ENCODE data around the gene AAK1. TPM values are rescaled to one million over a fixed set of nuclear protein-coding genes. Genes with fewer than 3 reads are reported as not detected.
"Not testable (repeated sequence)": the region's sequence is repeated elsewhere in the genome, so short reads cannot be mapped to it uniquely, and the experiment has no call there.

AAK1 gene
- total and polyA plus RNA-seq, 12 donors, result 26.2 to 106 (median 68.5) TPM

GRCh38 chr2:69429491-69430183, 213.9 kb downstream of the AAK1 start:
- intact Hi-C loops (cut with DNase I), result no loop called here
- Histone ChIP-seq H3K27ac (no peak overlapping the region), H3K9me3 (replicated peaks in 1 of 3) (no peaks in the 10 kb centered on the region), H3K4me1 (replicated peaks in 1 of 2) (peaks cover 0 to 13% of the 10 kb centered on the region in 2 donors), H3K4me3 (no peak overlapping the region), H3K27me3 (no peaks in the 10 kb centered on the region), H3K36me3 (replicated peaks in 1 of 2) (peaks cover 0 to 62% of the 10 kb centered on the region in 2 donors)
- TF ChIP-seq POLR2A (IDR thresholded peaks at IDR 0.05) (no peak), CTCF (IDR thresholded peaks at IDR 0.05) (no peak)
- no peak for DNase-seq
- WGBS, 4 donors, result 93 to 97% (median 96%) methylated on average over 6 of the region's 6 CpGs

- 88 to 95% (median 91%) methylated on average over 2 of the region's 2 CpGs for WGBS, 4 donors
- TF ChIP-seq CTCF (IDR thresholded peaks at IDR 0.05) (no peak), POLR2A (IDR thresholded peaks at IDR 0.05) (no peak)
- DNase-seq, result no peak
- H3K4me3 ChIP-seq, result no peak overlapping the region
- H3K27ac ChIP-seq, result no peak overlapping the region
- intact Hi-C loops (cut with DNase I), result no loop called here
- no peaks in the 10 kb centered on the region for H3K9me3 ChIP-seq (replicated peaks in 1 of 3)
- H3K4me1 ChIP-seq (replicated peaks in 1 of 2), result peaks cover 0 to 10% of the 10 kb centered on the region in 2 donors
- no peaks in the 10 kb centered on the region for H3K27me3 ChIP-seq
- peaks cover 0 to 62% of the 10 kb centered on the region in 2 donors for H3K36me3 ChIP-seq (replicated peaks in 1 of 2)
Observed at GRCh38 chr2:69428981-69429380, 214.6 kb downstream of the AAK1 start.

- TF ChIP-seq CTCF (IDR thresholded peaks at IDR 0.05), result no peak
- TF ChIP-seq POLR2A (IDR thresholded peaks at IDR 0.05), result no peak
- no peaks in the 10 kb centered on the region for H3K9me3 ChIP-seq (replicated peaks in 1 of 3)
- no peak for DNase-seq
- H3K4me3 ChIP-seq, result no peak overlapping the region
- H3K4me1 ChIP-seq (replicated peaks in 1 of 2), result peaks cover 0 to 10% of the 10 kb centered on the region in 2 donors
- H3K27me3 ChIP-seq, result no peaks in the 10 kb centered on the region
- H3K36me3 ChIP-seq (replicated peaks in 1 of 2), result peaks cover 0 to 46% of the 10 kb centered on the region in 2 donors
- intact Hi-C loops (cut with DNase I), result no loop called here
- no peak overlapping the region for H3K27ac ChIP-seq
- 94 to 98% (median 96%) methylated on average over 2 of the region's 2 CpGs for WGBS, 4 donors
Observed at GRCh38 chr2:69424419-69424818, 219.1 kb downstream of the AAK1 start.

- no peak for DNase-seq
- Histone ChIP-seq H3K27me3 (no peaks in the 10 kb centered on the region), H3K4me3 (no peak overlapping the region), H3K27ac (peak overlapping the region in 1 of 5 donors; percentile 35), H3K36me3 (replicated peaks in 1 of 2) (peaks cover 0 to 48% of the 10 kb centered on the region in 2 donors), H3K9me3 (replicated peaks in 1 of 3) (no peaks in the 10 kb centered on the region), H3K4me1 (replicated peaks in 1 of 2) (no peaks in the 10 kb centered on the region)
- intact Hi-C loops (cut with DNase I), result no loop called here
- TF ChIP-seq POLR2A (IDR thresholded peaks at IDR 0.05) (no peak), CTCF (IDR thresholded peaks at IDR 0.05) (no peak)
Observed at GRCh38 chr2:69422198-69422597, 221.3 kb downstream of the AAK1 start.

GRCh38 chr2:69419111-69419510, 224.4 kb downstream of the AAK1 start:
- H3K4me3 ChIP-seq; intact Hi-C loops (cut with DNase I): not testable (repeated sequence)

More at GRCh38 chr2:69419111-69419510, 224.4 kb downstream of the AAK1 start:
- H3K4me1 ChIP-seq (replicated peaks in 1 of 2); H3K27me3 ChIP-seq; DNase-seq; H3K27ac ChIP-seq; H3K9me3 ChIP-seq (replicated peaks in 1 of 3): not testable (repeated sequence)
- peaks cover 0 to 56% of the 10 kb centered on the region in 2 donors for H3K36me3 ChIP-seq (replicated peaks in 1 of 2)
- WGBS, 4 donors, result 81 to 89% (median 83%) methylated on average over 7 of the region's 7 CpGs

Measured in adrenal gland (tissue), 12 donors.